Stimulated activated CD4-positive, alpha-beta T cell treated with anti-CD3 and anti-CD28 coated beads, TNF-alpha, amount 100 ng/mL, for 24 hours (primary cell): ENCODE results near the gene TEAD3.
A peak's percentile ranks its signal among the peaks of the same experiment; 100 is the strongest.

Source experiments
- DNase-seq, 3 experiments: peaks; one replicate each; pipeline ENCODE4 v3.0.0-alpha.2; 2020; ENCODE audit warnings: low read depth in 3 of 3

Gene TEAD3

DNA sequence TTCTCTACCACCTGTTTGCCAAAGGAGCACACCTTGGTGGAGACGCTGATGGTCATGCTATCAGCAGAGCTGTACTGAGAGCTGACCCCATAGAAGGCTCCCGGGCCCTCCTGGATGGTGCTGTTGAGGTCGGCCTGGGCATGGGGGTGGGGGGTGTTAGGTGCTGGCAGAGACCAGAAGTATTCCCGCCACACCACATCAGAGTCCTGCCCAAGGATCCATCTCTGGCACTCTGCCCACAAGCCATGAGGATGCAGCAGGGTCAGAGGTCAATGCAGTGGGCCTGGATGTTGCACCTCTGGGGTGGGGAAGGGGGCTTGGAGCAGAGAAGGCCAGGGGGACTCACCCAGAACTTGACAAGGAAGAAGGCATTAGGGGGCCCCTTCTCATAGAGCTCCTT is 21.3 kb downstream of the TEAD3 start:
- no peak for DNase-seq

DNA sequence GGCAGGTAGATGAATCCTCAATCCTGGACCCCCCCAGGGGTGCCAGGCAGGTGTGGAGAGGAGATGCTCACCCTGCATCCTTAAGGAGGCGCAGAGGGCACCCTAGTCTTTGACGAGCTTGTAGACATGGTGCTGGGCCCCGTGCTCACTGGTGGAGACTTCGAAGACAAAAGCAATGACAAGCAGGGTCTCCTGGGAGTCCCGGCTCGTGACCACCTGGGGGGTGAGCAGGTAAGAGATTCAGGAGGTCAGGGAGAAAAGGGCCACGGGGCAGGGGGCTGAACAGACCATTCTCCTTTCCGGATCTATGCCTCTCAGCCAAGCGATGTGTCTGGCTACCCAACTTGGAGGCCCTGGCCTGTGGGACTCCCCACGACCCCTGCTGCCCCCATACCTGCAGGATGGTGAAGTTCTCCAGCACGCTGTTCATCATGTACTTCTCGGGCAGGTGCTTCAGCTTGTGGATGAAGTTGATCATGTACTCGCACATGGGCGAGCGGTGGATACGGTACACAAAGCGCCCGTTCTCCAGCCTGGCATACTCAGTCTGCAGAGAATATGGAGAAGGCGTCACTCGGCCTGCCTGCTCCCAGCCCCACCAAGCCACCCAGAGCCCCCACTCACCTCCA is 21.8 kb downstream of the TEAD3 start:
- peak in 1 of 3 experiments; percentile 14 for DNase-seq

GRCh38 chr6:35474131-35474941 is 22.5 kb downstream of the TEAD3 start:
- DNase-seq, result peak in 1 of 3 experiments; percentile 41

GRCh38 chr6:35473850-35474130 is 23.1 kb downstream of the TEAD3 start:
- peak in 1 of 3 experiments; percentile 17 for DNase-seq

DNA sequence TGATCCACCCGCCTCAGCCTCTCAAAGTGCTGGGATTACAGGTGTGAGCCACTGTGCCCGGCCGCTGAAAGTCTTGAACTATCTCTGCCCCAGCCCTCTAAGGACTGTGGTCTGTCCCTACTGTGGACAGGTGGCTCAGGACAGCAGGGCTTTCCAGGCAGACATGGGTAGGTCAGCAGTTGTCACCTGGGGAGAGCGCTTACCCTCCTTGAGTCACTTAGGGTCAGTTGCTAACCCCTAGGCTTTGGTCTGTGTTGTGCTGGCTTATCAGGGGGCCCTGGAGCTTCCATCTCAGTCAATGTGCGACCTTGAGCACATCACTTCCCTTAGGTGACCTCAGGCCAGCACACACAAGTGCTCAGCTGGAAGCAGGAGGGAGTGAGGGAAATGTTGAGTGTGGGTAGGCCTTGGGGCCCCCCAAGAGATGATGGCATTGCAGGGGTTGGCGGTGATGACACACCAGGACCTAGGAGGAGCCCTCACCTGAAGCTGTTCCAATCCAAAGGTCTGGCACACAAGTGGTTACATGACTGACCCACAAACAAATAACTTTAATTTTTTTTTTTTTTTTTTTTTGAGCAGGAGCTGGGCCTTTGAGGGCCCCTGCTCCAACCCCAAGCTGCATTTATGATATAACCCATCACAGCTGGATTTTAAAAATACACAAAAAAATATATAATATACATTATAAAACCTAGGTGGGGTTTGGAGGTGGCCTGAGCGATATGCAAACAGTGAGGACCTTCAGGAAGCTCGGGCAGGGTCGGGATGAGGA is 23.6 kb downstream of the TEAD3 start:
- peak in 1 of 3 experiments; percentile 38 for DNase-seq

GRCh38 chr6:35471836-35472345 is 25.0 kb downstream of the TEAD3 start:
- no peak for DNase-seq

GRCh38 chr6:35470663-35471120 is 26.2 kb downstream of the TEAD3 start:
- DNase-seq, result no peak

GRCh38 chr6:35469751-35470662 is 26.9 kb downstream of the TEAD3 start:
- DNase-seq, result peak in 1 of 3 experiments; percentile 25

GRCh38 chr6:35468980-35469750 is 27.7 kb downstream of the TEAD3 start:
- DNase-seq, result peak in 1 of 3 experiments; percentile 39

GRCh38 chr6:35468181-35468979 is 28.5 kb downstream of the TEAD3 start, which contains the start of gene RPL10A:
TSS of gene RPL10A (plus strand) at chr6:35468401. CDS start at chr6:35468435, 34 bp downstream.
- DNase-seq, result peak; percentile 91 to 95 (median 94)

- no peak for DNase-seq
These were observed 31.2 kb downstream of the TEAD3 start for GRCh38 chr6:35465646-35466045.

- DNase-seq, result no peak
These were observed 33.6 kb downstream of the TEAD3 start for GRCh38 chr6:35463292-35463691.

- DNase-seq, result no peak
These were observed 35.6 kb downstream of the TEAD3 start for GRCh38 chr6:35461270-35461669.

DNA sequence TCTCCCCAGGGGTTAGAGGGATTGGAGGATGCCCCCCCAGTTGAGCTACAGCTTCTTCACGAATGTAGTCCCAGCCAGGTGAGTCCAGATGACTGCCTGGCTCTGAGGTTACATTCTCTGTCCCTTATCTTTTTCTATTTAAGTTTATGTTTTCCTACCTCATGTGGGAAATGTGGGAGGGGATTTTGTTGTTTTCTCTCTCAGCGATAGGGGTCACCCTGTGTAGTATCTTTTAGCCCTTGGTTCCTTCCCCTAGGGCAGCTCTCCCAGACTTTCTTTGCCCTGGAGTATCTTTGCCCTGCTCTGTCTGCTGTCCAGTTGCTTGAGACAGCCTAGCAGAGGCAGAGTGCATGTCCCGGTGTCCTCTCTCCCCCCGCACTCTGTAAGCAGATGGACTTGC is 39.0 kb downstream of the TEAD3 start:
- no peak for DNase-seq

DNA sequence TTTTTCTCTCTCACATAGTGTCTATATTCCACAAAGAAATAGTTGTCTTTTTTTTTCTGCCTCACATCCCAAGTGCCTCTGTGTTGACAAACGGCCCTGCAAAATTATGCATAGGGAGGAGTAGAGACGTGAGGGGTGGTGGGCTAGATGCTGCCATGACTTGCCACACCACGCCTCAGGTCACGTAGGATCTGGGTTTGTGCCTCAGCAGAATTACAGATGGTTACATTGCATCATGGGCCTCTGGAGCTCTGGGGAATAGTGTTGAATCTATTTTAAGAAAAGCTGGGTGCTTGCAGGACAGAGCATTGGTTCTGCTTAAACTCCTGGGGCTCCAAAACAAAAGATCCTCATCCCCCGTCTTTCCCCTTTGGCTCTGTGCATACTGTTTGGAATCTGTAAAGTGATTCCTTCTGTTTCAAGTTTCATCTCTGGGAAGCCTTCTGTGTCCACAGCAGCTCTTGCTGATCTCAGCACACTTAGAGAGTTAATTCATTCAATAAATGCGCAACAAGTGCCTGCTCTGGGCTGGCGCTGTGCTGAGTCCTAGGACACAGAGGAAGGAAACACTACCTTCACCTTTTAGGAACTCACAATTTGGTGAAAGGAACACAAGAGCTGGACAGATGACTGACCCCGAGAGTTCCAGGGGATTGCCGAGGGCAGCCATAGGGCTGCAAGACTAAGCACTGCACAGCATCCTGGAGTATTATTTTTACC is 42.3 kb downstream of the TEAD3 start:
- DNase-seq, result no peak

- DNase-seq, result no peak
These were observed 43.6 kb downstream of the TEAD3 start for GRCh38 chr6:35453236-35453635.

DNA sequence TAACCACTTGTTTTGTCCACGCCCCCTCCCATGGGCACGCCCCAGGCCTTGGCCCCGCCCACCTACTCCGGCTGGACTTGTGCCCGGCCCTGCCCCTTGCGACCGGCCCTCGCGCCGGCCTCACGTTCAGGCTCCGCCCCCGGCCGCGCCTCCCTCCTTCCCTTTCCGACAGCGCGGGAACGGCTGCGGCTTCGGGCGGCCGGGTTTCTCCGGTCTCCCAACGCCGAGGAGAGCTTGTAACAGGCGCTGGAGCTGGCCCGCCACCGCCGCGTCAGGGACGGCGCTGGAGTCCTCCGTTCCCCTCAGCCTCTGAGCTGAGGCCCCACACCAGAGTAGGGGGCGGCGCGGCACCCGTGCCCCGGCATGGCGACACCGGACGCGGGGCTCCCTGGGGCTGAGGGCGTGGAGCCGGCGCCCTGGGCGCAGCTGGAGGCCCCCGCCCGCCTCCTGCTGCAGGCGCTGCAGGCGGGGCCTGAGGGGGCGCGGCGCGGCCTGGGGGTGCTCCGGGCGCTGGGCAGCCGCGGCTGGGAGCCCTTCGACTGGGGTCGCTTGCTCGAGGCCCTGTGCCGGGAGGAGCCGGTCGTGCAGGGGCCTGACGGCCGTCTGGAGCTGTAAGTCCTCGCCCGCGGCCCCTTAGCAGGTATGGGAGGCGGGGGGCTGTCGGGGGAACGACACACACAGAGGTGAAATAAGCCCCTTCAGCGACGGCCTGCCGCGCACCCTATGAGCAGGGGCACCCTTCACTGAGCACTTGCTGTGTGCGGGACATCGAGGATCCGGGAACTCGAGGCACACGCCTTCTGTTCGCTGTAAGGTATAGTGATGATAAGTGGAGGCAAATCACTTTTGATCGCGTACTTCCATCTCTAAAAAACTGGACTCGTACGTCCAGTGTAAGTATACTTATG is 44.4 kb downstream of the TEAD3 start, which contains the start of gene FANCE:
FANCE (plus strand) TSS at position 156 of the 908 bp plus-strand sequence; CDS start at position 364, 208 bp downstream.
- peak; percentile 83 to 98 (median 85) for DNase-seq
